Upper lobe of left lung (tissue), 4 donors: ENCODE data around the gene ABL1.

Experiments used
- CTCF ChIP-seq, 6 experiments: fragments of 450-650 bp in 4 of 6; fragments of 200-600 bp in 2 of 6; sonication (generic) in 2 of 6; IDR thresholded peaks; one replicate each; pipeline ENCODE4 v1.5.1; 2016 to 2019; ENCODE audit warnings: antibody characterized with exemption in 6 of 6
- POLR2A ChIP-seq, 4 donors: fragments of 450-650 bp; IDR thresholded peaks; one replicate each; pipeline ENCODE4 v1.5.1; 2016 to 2017; ENCODE audit warnings: antibody characterized with exemption in 4 of 4, mild to moderate bottlenecking in 2 of 4
- POLR2AphosphoS5 ChIP-seq, 2 donors: sonication (generic); formaldehyde crosslinking; IDR thresholded peaks; one replicate each; pipeline ENCODE4 v1.5.1; 2017; ENCODE audit warnings: antibody characterized with exemption in 2 of 2

DNA sequence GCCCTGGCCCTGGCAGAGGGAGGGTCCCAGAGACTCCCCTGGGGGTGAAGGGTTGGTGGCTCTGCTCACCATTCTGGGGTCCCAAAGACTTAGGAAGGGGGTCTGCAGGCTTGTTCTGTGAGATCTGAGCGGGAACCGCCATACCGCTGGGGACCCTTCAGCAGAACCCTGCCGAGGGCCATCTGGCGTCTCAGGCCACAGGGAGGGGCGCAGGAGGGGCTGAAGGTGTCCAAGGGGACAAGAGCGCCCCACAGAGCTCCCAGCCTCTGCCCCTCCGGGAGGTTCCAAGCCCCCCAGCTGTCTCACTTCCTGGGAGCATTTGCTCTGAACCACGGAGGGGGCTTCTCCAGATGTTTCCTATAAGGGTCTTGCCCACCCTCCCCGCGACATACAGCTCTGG, 99.2 kb downstream of the ABL1 start:
- TF ChIP-seq POLR2A (IDR thresholded peaks at IDR 0.05) (no peak), POLR2AphosphoS5 (IDR thresholded peaks at IDR 0.05) (no peak), CTCF (IDR thresholded peaks at IDR 0.05) (no peak)
